Stimulated activated naive CD4-positive, alpha-beta T cell (primary cell): ENCODE measurements around the gene PDE3A.
"Not testable (repeated sequence)": the region's sequence is repeated elsewhere in the genome, so short reads cannot be mapped to it uniquely, and the experiment has no call there.

Source experiments
- DNase-seq, 6 experiments: peaks; one replicate each; lab custom pipeline; 2025; lab: John Stamatoyannopoulos, UW

Gene PDE3A

DNA sequence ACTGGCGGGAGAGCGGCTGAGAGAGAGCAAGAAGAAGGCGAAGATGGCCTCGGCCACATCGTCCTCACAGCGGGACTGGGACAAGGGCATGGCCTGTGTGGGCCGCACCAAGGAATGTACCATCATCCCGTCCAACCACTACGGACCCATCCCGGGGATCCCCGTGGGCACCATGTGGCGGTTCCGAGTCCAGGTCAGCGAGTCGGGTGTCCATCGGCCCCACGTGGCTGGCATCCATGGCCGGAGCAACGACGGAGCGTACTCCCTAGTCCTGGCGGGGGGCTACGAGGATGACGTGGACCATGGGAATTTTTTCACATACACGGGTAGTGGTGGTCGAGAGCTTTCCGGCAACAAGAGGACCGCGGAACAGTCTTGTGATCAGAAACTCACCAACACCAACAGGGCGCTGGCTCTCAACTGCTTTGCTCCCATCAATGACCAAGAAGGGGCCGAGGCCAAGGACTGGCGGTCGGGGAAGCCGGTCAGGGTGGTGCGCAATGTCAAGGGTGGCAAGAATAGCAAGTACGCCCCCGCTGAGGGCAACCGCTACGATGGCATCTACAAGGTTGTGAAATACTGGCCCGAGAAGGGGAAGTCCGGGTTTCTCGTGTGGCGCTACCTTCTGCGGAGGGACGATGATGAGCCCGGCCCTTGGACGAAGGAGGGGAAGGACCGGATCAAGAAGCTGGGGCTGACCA lies 183.6 kb downstream of the PDE3A start:
- not testable (repeated sequence) for DNase-seq

DNA sequence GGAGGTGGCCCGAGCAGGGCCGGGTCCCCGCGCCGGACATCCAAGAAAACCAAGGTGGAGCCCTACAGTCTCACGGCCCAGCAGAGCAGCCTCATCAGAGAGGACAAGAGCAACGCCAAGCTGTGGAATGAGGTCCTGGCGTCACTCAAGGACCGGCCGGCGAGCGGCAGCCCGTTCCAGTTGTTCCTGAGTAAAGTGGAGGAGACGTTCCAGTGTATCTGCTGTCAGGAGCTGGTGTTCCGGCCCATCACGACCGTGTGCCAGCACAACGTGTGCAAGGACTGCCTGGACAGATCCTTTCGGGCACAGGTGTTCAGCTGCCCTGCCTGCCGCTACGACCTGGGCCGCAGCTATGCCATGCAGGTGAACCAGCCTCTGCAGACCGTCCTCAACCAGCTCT lies 184.2 kb downstream of the PDE3A start:
- DNase-seq = not testable (repeated sequence)

DNA sequence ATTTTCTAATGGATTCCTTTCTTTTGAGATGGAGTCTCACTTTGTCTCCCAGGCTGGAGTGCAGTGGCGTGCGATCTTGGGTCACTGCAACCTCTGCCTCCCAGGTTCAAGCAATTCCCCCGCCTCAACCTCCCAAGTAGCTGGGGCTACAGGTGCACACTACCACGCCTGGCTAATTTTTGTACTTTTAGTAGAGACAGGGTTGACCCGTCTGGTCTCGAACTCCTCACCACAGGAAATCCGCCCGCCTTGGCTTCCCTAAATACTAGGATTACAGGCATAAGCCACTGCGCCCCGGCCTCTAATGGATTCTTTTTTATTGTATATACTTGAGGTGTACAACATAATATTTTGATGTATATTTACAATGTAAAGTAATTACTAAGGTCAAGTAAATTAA lies 186.7 kb downstream of the PDE3A start:
- no peak for DNase-seq

DNA sequence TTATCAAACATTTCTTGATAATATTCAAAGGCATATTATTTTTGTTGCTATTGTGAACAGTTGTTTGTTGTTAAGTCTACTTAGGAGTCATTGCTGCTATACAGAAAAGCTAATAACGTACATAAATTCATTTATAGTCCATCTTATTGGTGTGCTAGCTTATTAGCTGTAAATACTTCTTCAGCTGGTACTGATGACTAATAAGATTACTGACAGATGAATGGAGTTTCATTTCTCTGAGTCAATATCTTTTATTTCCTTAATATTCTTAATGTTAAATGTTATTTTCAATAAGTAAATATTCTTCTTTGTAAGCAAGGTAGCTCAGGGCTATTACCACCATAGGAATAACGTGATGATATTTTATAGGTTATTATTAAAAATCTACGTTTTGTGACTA lies 187.4 kb downstream of the PDE3A start:
- DNase-seq = no peak

DNA sequence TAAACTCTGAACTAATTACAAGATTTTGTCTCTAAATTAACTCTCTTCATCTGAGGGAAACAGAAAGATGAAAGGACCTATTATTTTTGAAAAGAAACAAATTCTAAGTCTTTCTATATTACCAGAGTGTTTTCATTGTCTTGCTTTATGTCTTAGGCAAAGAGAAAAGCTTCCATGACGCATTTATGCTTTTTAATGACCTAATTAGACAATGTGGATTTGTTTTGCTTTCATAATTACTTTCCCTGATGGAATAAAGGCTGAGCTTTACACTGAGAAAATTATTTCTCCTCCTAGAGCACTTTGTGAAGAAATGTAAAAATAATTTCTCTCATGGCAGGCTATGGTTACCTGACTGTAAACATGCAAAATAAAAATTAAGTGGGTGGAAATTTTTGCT lies 188.8 kb downstream of the PDE3A start:
- DNase-seq = no peak

DNA sequence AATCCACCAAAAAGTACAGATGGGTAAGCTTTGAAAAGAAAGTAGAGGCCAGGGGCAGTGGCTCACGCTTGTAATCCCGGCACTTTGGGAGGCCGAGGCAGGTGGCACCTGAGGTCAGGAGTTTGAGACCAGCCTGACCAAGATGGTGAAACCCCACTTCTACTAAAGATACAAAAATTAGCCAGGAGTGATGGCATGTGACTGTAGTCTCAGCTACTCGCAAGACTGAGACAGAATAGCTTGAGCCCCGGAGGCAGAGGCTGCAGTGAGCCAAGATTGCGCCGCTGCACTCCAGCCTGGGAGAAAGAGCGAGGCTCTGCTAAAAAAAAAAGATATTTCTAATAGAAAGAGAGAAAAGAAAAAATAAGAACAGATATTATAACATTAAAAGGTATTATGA lies 192.6 kb downstream of the PDE3A start:
- no peak for DNase-seq

DNA sequence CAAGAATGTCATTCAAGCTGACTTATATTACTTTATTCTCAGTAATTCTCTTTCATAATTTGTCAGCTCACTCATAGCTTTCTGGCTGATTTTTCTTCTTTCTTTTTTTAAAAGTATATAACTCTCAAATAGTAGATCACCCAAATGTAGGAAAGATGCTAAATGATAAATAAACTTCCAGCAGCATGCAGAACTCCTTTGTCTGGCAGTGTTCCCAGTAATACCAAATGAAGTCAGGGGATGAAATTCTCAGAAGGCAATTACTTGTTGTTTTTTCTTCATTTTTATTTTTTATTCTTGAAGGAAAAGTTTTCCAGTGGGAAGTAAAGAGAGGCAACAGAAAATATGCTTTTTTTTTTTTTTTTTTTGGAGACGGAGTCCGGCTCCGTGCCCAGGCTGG lies 193.5 kb downstream of the PDE3A start:
- no peak for DNase-seq

DNA sequence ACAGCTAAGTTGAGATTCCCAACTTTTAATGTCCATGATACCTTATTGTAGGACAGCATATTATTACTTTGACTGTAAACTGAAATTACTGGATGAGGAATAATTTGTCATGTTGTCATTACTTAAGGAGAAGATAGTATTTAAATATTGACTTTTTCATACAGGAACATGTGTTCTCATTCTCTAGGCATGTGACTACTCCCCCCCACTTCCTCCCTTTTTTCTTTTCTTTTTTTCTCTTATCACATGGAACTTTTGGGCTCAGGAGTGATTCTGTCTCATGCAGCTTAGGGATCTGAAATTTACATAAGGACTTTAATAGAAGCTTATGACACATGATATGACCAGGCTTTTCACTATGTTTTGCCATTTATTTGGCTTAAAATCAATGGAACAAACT lies 199.1 kb downstream of the PDE3A start:
- DNase-seq = no peak

DNA sequence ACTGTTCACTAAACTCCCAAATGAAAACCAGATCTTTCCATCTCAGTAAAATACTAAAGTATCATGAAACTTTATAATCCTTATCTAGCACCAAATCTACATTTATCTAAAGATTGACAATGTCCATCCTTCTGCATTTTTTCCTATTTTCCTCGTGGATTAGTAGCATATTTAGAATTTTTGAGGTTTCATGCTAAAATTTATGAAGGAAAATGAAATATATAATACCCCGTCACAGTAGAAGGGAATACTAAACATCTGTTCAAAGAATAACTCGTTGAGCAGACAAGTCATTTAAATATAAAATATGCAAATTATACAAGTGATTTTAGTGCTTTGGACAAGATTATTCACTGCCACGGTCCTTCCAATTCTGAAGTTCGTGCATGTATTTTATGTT lies 204.1 kb downstream of the PDE3A start:
- DNase-seq = no peak

DNA sequence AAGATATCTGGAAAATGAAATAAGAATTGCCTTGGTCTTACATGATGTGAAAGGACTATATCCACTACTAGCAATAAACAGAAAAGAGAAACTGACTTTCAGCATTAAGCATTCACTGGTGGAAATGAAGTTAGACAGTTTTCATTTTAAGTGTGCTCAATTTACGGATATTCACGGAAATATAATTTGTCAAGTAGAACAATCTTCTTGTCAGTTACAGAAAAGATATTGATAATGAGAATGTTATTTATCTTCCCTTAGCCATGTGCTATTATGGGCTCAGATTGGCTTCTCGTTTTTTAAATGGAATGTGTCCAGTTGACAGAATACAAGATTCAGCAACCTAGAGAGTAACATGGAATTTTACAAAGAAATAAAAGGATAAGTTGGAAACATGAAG lies 208.2 kb downstream of the PDE3A start:
- DNase-seq = no peak

DNA sequence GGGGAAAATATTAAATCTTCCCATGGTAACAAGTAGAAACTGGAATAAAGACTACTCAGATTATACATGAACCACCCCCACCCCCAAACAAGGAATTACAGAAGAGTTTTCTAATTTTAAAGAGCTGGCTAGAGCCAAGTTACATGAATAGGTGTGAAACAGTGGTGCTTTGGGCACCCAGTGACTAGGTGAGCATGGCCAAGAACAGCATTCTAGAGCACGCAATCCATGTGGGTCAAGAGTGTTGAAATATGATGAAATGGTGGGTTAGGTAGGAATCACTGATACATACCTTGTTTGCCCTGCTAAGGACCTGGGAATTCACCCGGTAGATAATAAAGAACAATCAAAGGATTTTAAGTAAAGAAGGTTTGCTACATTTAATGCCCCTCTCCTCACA lies 208.7 kb downstream of the PDE3A start:
- DNase-seq = no peak

DNA sequence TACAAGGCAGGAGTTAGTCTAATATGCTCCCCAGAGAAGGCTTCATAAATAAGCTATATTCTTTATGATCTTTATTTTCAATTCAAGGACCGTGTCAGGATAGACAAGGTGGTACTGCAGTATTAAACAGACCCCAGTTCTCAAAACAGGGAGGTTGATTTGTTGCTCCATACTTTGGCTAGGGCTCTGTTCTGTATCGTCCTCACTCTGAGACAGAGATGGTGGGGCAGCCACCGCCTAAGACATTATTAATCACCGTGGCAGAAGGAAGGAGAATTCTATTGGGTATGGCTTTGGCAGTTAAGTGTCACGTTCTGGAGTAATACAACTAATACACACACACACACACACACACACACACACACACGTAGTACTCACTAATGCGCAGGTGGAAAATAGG lies 209.8 kb downstream of the PDE3A start:
- DNase-seq = no peak

DNA sequence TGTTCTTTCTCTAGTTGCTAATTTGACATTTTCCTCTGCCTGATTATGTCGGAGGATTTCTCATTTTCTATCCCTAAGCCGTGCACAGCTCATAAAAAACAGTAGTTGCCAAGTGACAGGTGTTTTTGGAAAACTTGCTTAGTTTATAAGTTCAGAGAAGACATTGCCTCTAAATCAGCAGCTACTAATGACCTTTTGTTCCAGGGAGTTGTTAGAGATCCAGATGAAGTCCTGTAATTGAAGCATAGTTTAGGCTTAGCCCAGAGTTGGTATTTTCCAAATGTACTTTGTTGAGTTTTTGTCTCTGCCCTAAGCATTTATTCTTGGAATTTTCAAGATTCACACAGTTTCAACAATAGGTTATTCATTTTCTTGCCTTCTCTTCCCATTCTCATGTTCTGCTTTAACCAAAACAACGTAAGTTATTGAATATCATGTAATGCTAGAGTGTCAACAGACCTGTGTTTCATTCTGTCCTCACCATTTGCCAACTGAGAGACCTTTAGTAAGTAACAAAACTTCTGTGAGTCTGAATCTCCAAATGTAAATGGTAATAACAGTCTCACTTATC lies 216.8 kb downstream of the PDE3A start:
- no peak for DNase-seq

DNA sequence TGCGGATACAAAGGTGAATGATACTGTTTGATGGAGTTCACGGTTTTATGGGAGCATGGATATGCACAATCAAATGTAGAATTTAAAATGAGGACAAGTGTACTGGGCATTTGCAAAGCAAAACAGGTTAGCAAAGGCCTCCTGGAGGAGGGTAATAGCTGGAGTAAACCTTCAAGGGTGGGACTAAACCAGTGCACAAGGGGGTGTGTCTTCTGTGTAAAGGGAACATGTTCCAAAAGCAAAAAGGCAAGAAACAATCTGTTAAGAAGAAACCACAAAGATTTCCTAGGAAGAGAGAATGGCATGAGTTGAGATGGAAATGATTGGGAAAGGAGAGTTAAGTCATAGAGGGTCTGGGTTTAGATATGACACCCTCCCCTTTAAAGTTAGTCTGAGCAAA lies 217.6 kb downstream of the PDE3A start:
- no peak for DNase-seq

DNA sequence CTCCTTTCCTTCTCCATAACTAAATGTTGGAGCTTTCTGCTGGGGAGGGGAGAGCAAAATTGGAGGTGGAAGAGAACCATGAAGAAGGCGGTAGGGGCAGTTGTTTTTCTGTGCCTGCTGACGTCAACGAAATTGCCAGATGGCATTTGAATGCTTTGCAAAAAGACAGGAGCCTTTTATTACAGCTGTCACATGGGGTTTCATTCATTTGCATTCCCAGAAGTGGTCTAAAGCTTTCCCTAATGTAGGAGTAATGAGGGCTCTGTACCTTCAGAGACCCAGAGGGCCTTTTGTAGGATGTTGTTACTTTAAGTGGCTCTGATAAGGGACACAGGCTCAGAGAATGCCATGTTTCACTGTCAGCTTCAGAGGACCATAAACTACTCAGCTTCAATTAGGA lies 219.7 kb downstream of the PDE3A start:
- no peak for DNase-seq

DNA sequence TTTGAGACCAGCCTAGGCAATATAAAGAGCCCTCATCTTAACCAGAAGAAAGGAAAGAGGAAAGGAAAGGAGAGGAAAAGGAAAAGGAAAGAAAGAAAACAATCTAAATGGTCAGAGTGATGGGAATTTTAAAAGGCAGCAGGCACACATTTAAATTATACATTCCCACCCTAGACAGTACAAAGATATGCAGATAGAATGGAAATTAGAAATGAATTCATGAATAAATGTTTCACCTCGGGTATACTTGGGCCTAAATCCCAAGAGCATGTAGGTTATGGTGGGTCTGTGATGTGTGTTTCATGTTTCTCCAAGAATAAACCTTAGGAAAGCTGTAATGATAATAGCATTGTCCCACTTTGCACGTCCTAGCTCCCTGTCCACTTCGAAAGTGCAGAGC lies 222.2 kb downstream of the PDE3A start:
- DNase-seq = no peak

DNA sequence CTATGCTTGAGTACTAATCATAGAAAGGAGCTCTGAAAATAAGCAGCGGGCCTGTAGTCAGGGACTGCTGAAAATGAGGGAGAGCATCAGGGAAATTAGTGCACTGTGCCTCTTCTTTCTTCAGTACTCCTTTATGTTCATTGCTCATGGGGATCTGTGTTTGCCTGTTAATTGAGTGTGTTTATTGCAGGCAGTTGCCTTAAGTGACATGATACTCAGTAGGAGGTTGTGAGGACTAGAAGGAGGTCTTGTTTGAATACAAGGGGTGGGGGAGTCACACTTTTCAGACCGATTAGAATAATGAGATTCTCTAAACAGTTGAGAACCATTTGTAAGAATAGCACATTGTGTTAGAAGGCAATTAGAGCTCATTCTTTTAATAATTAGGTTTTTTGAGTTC lies 224.2 kb downstream of the PDE3A start:
- DNase-seq = no peak

DNA sequence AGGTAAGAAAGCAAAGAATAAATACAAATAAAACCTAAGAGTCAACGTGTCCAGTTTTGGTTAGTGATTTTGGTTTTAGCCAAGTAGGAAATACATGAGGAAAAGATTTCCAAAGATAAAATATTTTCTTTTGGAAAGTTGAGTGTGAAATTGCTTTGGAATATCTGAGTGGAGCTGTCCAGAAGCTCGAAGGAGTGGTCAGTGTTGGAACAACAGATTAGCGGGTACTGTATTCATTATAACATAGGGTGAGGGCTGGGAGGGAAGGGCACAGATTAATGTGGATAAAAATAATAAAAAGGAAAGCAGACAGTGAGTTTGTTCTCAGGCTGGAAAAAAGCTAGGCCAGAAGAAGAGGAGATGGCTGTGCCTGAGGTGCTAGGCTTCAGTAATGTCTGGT lies 225.3 kb downstream of the PDE3A start:
- no peak for DNase-seq

DNA sequence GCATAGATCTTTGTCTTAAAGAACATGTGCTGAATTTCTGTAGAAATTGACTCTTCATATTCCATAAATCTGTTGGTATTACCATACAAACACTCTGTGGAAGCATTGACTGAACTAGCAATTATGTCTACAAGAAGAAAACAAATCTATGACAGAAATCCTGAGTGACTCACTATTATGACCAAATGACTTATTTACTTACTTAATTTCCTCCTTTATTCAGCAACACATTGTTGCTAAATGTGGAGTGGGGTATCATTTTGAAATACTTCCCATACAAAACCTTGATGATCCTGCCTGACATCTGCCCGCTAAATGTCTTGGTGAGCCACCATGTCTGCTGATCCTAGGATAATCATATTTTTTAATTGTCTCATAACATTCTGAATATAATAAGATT lies 227.7 kb downstream of the PDE3A start:
- DNase-seq = no peak

DNA sequence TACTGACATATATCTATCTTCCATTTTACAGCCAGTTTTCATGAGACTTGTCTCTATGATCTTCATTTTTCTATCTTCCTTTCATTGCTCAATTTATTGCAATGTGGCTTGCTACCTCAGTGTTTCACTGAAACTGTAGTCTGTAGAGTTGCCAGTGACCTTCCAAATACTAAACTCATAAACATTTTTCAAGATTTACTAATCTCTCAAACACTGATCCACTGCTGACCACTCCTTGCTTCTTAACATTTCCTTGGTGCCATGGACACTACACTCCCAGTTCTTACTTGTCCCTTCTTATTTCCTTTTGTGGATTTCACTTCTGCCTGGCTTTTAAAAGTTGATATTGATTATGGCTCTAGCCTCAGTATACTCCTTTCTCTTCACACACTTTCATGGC lies 231.4 kb downstream of the PDE3A start:
- no peak for DNase-seq

DNA sequence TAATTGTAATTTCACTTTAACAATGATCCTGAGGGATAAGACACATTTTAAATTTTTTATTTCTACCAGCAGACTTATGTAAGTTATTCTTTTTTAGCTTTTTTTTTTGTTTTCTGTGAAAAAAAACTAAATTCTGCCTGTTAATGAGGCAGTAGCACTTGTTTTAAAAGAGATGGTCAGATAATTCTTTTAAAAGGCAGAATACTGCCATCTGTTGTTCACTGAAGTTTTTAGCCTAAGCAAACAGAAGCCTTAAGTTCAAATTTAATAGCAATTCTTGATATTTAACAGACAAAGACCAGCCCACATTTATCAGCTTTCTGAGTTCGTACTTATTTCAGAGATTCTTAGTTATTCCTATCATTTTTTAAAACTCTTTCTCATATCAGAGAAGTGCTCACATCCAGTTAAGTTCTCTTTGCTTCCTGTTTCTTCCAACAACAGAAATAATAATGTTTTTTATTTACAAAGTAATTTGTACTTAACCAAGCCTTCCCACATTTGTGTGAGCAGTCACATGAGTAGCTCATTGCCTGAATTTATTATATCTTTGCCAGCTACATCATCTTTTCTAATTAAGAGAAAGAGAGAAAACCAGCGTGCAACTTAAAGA lies 233.4 kb downstream of the PDE3A start:
- no peak for DNase-seq

DNA sequence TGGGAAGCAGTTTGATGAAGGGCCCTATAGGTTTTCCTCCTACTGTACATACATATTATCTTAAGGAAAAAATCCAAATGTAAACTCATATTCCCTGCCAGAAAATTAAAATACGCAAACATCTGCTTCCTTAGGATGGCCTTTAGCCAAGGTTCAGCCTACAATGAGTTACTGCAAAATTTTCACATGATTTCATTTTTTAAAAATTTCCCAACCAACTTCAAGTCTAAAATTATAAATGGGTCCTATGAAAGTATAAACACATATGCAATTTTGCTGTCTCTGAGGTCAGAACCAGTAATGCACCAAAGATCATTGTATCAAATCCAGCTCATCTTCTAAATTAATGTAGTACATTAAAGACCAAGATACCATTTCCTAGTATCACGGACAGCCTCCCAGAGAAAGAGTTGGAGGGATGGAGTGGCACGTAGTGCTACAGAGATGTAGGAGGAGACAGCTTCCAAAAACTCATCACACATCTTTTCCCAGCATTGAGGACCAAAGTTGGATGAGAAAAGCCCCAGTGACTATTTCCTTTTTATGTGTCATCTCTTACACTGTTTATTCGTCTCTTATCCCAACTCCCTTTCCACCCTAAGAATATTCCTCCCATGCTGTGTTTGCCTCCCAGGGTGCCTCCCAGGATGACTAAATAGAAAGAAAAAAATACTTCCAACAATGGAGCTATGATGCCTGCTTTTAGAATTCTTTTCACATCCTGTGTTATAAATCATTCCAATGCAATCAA lies 234.5 kb downstream of the PDE3A start:
- no peak for DNase-seq

DNA sequence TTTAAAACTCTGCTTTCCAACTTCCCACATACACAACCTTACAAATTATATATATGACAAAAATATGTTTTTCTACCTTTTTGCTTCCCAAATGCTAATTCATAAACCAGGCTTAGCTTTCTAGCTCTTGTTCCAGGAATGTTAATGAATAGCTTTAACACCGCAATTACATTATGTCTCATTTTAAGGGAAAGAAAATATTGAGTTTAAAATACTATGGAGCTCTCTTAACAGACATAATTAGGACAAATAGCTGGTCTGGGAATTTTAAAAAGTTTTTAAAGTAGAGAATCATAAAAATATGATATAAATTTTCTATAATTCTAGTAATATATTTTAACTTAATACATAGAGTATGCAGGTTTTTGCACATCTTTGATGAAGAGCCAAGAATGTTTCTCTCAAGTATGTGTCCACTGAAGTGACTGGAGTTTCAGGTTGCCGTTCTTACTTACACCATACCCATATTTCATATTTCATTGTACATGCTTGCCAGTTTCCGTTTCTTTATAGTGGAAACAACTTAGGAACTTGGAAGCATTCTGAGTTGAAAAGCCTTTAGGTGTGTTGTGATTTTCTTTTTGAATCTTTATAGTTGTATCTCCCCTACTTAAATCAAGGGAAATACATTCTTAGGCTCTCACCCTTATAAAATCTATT lies 236.2 kb downstream of the PDE3A start:
- DNase-seq = no peak
